ENCODE measurements around the gene IFT74. TPM values are rescaled to one million over a fixed set of nuclear protein-coding genes. Genes with fewer than 3 reads are reported as not detected.
A peak's percentile ranks its signal among the peaks of the same experiment; 100 is the strongest.

Gene IFT74
- total and polyA plus RNA-seq, 2 of the 13 experiments (the other 11 are each of a cell fraction or from before 2014, with no cell fraction given): 4.2 to 12.3 TPM

GRCh38 chr9:26945591-26945990 lies 10.6 kb upstream of the IFT74 start:
- Histone ChIP-seq H3K4me1 (ENCODE audit: insufficient read depth, low read length) (peaks cover 64% of the 10 kb centered on the region), H3K4me2 (ENCODE audit: low read depth, low read length) (peak overlapping the region; percentile 80), H3K36me3 (replicated peaks in 1 of 2; ENCODE audit: control insufficient read depth in 1 of 2, insufficient read depth in 2 of 2, low read length in 2 of 2) (no peaks in the 10 kb centered on the region; a peak in 1 of 5 replicates), H3K79me2 (ENCODE audit: insufficient read depth, low read length) (peaks cover 59% of the 10 kb centered on the region), H4K20me1 (ENCODE audit: insufficient read depth, low read length) (0 out of 2 replicates have a peak, but pooled peaks cover 2% of the 10 kb centered on the region), H3K9ac (ENCODE audit: insufficient read depth, low read depth, low read length) (peak overlapping the region; percentile 95; the same call in 1 of the 2 replicates), H3K4me3 (replicated peaks in 1 of 3; ENCODE audit: insufficient read depth in 1 of 3, low read depth in 2 of 3, low read length in 3 of 3) (peak overlapping the region; percentile 90 to 98 (median 93); a peak in 5 of 6 replicates), H3K27me3 (ENCODE audit: control insufficient read depth in 1 of 2, insufficient read depth in 2 of 2, low read length in 2 of 2) (no peaks in the 10 kb centered on the region; a peak in 1 of 5 replicates), H3K27ac (ENCODE audit: extremely low read length, insufficient read depth, low read length) (no peak overlapping the region), H3K9me3 (ENCODE audit: low read length) (no peaks in the 10 kb centered on the region), H2AFZ (ENCODE audit: low read length) (no peak overlapping the region)
- in situ Hi-C loops (cut with HindIII; ENCODE audit: extremely low pct_ligation_motif_present, low pct_unique_long_range_greater_than_20kb) (no loop called here), intact Hi-C loops (cut with micrococcal nuclease; ENCODE audit: unreplicated experiment) (no loop called here)
- BruUV-seq (replicated peaks): TSS peak; percentile 60
- ChIA-PET POLR2A (interaction anchor here (0.9 kb wide), 1 partner anchor 10 kb away, joined by 7 read pairs; the partner anchor contains the start of gene IFT74), CTCF (ENCODE audit: low intra/inter-chr PET ratio, low total read pairs) (no interaction called here)
- no peak for TF ChIP-seq KDM3A (CRISPR knock-in tag; IDR thresholded peaks at IDR 0.05; ENCODE audit: low read depth)
- 0 out of 2 replicates have a peak, but pooled peaks have one; percentile 20 for TF ChIP-seq SAP130 (CRISPR knock-in tag; IDR thresholded peaks at IDR 0.05; ENCODE audit: low read depth)
- TF ChIP-seq ZNF432 (CRISPR knock-in tag; IDR thresholded peaks at IDR 0.05; ENCODE audit: borderline replicate concordance): no peak
- TF ChIP-seq AGO2 (optimal IDR thresholded peaks at IDR 0.05; ENCODE audit: low read depth, low read length): no peak
- no peak for TF ChIP-seq NFE2 (CRISPR knock-in tag; IDR thresholded peaks at IDR 0.05)
- TF ChIP-seq ZNF251 (CRISPR knock-in tag; IDR thresholded peaks at IDR 0.05): no peak
- no peak for TF ChIP-seq ZNF609 (CRISPR knock-in tag; IDR thresholded peaks at IDR 0.05; ENCODE audit: borderline replicate concordance)
- no peak for TF ChIP-seq HOXA9 (CRISPR knock-in tag; IDR thresholded peaks at IDR 0.05; ENCODE audit: borderline replicate concordance)
- TF ChIP-seq ZNF263 (CRISPR knock-in tag; IDR thresholded peaks at IDR 0.05): peak; percentile 52; the same call in 1 of the 2 replicates
- peak; percentile 47 for TF ChIP-seq TEAD3 (CRISPR knock-in tag; optimal IDR thresholded peaks at IDR 0.05; ENCODE audit: borderline replicate concordance)
- DNase-seq (ENCODE audit: low spot score) (no peak), FAIRE-seq (no peak), ATAC-seq (no peak)
- WGBS (ENCODE audit: low lambda C conversion rate): 12% methylated on average over 2 of the region's 2 CpGs

All from HepG2 (cell line).